ENCODE data around the gene MAPRE2. TPM values are rescaled to one million over a fixed set of nuclear protein-coding genes. Genes with fewer than 3 reads are reported as not detected.

The MAPRE2 gene
- total and polyA plus RNA-seq, 5 donors = 52.8 to 108 (median 89.8) TPM

GRCh38 chr18:35123811-35124210 lies 82.6 kb downstream of the MAPRE2 start:
- no peak overlapping the region for H3K27ac ChIP-seq (ENCODE audit: low read length)
- H3K4me1 ChIP-seq (ENCODE audit: control insufficient read depth, insufficient read depth, low read length) = peaks cover 10% of the 10 kb centered on the region
- H3K9me3 ChIP-seq (ENCODE audit: control insufficient read depth, low read length) = no peaks in the 10 kb centered on the region
- no peaks in the 10 kb centered on the region for H3K27me3 ChIP-seq (ENCODE audit: control insufficient read depth, insufficient read depth)
- DNase-seq (no peak), ATAC-seq (no peak)
- H3K4me3 ChIP-seq (ENCODE audit: low read length) = no peak overlapping the region
- intact Hi-C loops (cut with DNase I) = loop anchor here in 1 of 4 donors (10.0 kb wide), 1 partner anchor 69 kb away; no protein-coding TSS in a partner anchor

- H3K4me1 ChIP-seq (ENCODE audit: control insufficient read depth, insufficient read depth, low read length) = peaks cover 14% of the 10 kb centered on the region
- no peak overlapping the region for H3K4me3 ChIP-seq (ENCODE audit: low read length)
- DNase-seq (no peak), ATAC-seq (no peak)
- no peaks in the 10 kb centered on the region for H3K27me3 ChIP-seq (ENCODE audit: control insufficient read depth, insufficient read depth)
- H3K9me3 ChIP-seq (ENCODE audit: control insufficient read depth, low read length) = no peaks in the 10 kb centered on the region
- H3K27ac ChIP-seq (ENCODE audit: low read length) = no peak overlapping the region
- WGBS = 79% methylated on average over 4 of the region's 4 CpGs
- intact Hi-C loops (cut with DNase I) = loop anchor here in 1 of 4 donors (10.0 kb wide), 1 partner anchor 72 kb away; no protein-coding TSS in a partner anchor
Measured at GRCh38 chr18:35127201-35127600, 86.0 kb downstream of the MAPRE2 start.

GRCh38 chr18:35128675-35129074 lies 87.5 kb downstream of the MAPRE2 start:
- Histone ChIP-seq H3K9me3 (ENCODE audit: control insufficient read depth, low read length) (no peaks in the 10 kb centered on the region), H3K27ac (ENCODE audit: low read length) (no peak overlapping the region), H3K4me3 (ENCODE audit: low read length) (no peak overlapping the region), H3K4me1 (ENCODE audit: control insufficient read depth, insufficient read depth, low read length) (peaks cover 14% of the 10 kb centered on the region), H3K27me3 (ENCODE audit: control insufficient read depth, insufficient read depth) (no peaks in the 10 kb centered on the region)
- 88% methylated on average over 7 of the region's 7 CpGs for WGBS
- DNase-seq (no peak), ATAC-seq (no peak)
- intact Hi-C loops (cut with DNase I) = loop anchor here in 1 of 4 donors (10.0 kb wide), 1 partner anchor 74 kb away; no protein-coding TSS in a partner anchor

GRCh38 chr18:35130236-35130635 lies 89.0 kb downstream of the MAPRE2 start:
- peak overlapping the region; percentile 40 for H3K27ac ChIP-seq (ENCODE audit: low read length)

GRCh38 chr18:35131387-35132020 lies 90.3 kb downstream of the MAPRE2 start:
- intact Hi-C loops (cut with DNase I) = loop anchor here in 2 of 4 donors (10.0 kb wide), 1 partner anchor 87 kb away; the partner anchor contains the start of gene MAPRE2 (in 2 of the 2)
- Histone ChIP-seq H3K4me3 (ENCODE audit: low read length) (no peak overlapping the region), H3K4me1 (ENCODE audit: control insufficient read depth, insufficient read depth, low read length) (peaks cover 13% of the 10 kb centered on the region), H3K9me3 (ENCODE audit: control insufficient read depth, low read length) (no peaks in the 10 kb centered on the region), H3K27me3 (ENCODE audit: control insufficient read depth, insufficient read depth) (no peaks in the 10 kb centered on the region), H3K27ac (ENCODE audit: low read length) (peak overlapping the region; percentile 89)
- peak in 2 of 3 donors; percentile 30 to 61 for DNase-seq
- 67% methylated on average over 8 of the region's 8 CpGs for WGBS
- ATAC-seq = peak; percentile 17 to 47

More at GRCh38 chr18:35130236-35130635, 89.0 kb downstream of the MAPRE2 start:
- ATAC-seq (no peak), DNase-seq (no peak)
- no peaks in the 10 kb centered on the region for H3K27me3 ChIP-seq (ENCODE audit: control insufficient read depth, insufficient read depth)
- intact Hi-C loops (cut with DNase I) = loop anchor here in 2 of 4 donors (10.0 kb wide), 1 partner anchor 85 kb away; the partner anchor contains the start of gene MAPRE2 (in 2 of the 2)
- peaks cover 12% of the 10 kb centered on the region for H3K4me1 ChIP-seq (ENCODE audit: control insufficient read depth, insufficient read depth, low read length)
- H3K9me3 ChIP-seq (ENCODE audit: control insufficient read depth, low read length) = no peaks in the 10 kb centered on the region
- no peak overlapping the region for H3K4me3 ChIP-seq (ENCODE audit: low read length)

- H3K27me3 ChIP-seq (ENCODE audit: control insufficient read depth, insufficient read depth) = no peaks in the 10 kb centered on the region
- H3K27ac ChIP-seq (ENCODE audit: low read length) = peak overlapping the region; percentile 60
- 42% methylated on average over 10 of the region's 10 CpGs for WGBS
- intact Hi-C loops (cut with DNase I) = loop anchor here in 2 of 4 donors (10.0 kb wide), 1 partner anchor 87 kb away; the partner anchor contains the start of gene MAPRE2 (in 2 of the 2)
- peaks cover 13% of the 10 kb centered on the region for H3K4me1 ChIP-seq (ENCODE audit: control insufficient read depth, insufficient read depth, low read length)
- no peak overlapping the region for H3K4me3 ChIP-seq (ENCODE audit: low read length)
- H3K9me3 ChIP-seq (ENCODE audit: control insufficient read depth, low read length) = no peaks in the 10 kb centered on the region
- ATAC-seq = peak; percentile 63 to 68
- no peak for DNase-seq
Measured at GRCh38 chr18:35132021-35132902, 91.0 kb downstream of the MAPRE2 start.

GRCh38 chr18:35134190-35134730 lies 93.0 kb downstream of the MAPRE2 start:
- WGBS = 92% methylated on average over 6 of the region's 6 CpGs
- DNase-seq (no peak), ATAC-seq (no peak)
- intact Hi-C loops (cut with DNase I) = loop anchor here in 2 of 4 donors (10.0 kb wide), 1 partner anchor 89 kb away; the partner anchor contains the start of gene MAPRE2 (in 2 of the 2)
- Histone ChIP-seq H3K27me3 (ENCODE audit: control insufficient read depth, insufficient read depth) (no peaks in the 10 kb centered on the region), H3K9me3 (ENCODE audit: control insufficient read depth, low read length) (no peaks in the 10 kb centered on the region), H3K4me3 (ENCODE audit: low read length) (no peak overlapping the region), H3K4me1 (ENCODE audit: control insufficient read depth, insufficient read depth, low read length) (peaks cover 18% of the 10 kb centered on the region), H3K27ac (ENCODE audit: low read length) (no peak overlapping the region)

GRCh38 chr18:35134791-35135531 lies 93.7 kb downstream of the MAPRE2 start:
- intact Hi-C loops (cut with DNase I) = loop anchor here in 2 of 4 donors (10.0 kb wide), 1 partner anchor 90 kb away; the partner anchor contains the start of gene MAPRE2 (in 2 of the 2)
- H3K27ac ChIP-seq (ENCODE audit: low read length) = peak overlapping the region; percentile 93
- peaks cover 18% of the 10 kb centered on the region for H3K4me1 ChIP-seq (ENCODE audit: control insufficient read depth, insufficient read depth, low read length)

GRCh38 chr18:35136248-35136647 lies 95.0 kb downstream of the MAPRE2 start:
- no peak for DNase-seq
- peak; percentile 78 to 81 for ATAC-seq
- Histone ChIP-seq H3K4me1 (ENCODE audit: control insufficient read depth, insufficient read depth, low read length) (peaks cover 13% of the 10 kb centered on the region), H3K4me3 (ENCODE audit: low read length) (no peak overlapping the region), H3K27me3 (ENCODE audit: control insufficient read depth, insufficient read depth) (no peaks in the 10 kb centered on the region), H3K9me3 (ENCODE audit: control insufficient read depth, low read length) (no peaks in the 10 kb centered on the region), H3K27ac (ENCODE audit: low read length) (peak overlapping the region; percentile 93)
- intact Hi-C loops (cut with DNase I) = loop anchor here in 2 of 4 donors (10.0 kb wide), 1 partner anchor 91 kb away; the partner anchor contains the start of gene MAPRE2 (in 2 of the 2)
- 77% methylated on average over 3 of the region's 3 CpGs for WGBS

More at GRCh38 chr18:35134791-35135531, 93.7 kb downstream of the MAPRE2 start:
- Histone ChIP-seq H3K27me3 (ENCODE audit: control insufficient read depth, insufficient read depth) (no peaks in the 10 kb centered on the region), H3K4me3 (ENCODE audit: low read length) (no peak overlapping the region), H3K9me3 (ENCODE audit: control insufficient read depth, low read length) (no peaks in the 10 kb centered on the region)
- 89% methylated on average over 4 of the region's 4 CpGs for WGBS
- ATAC-seq (no peak), DNase-seq (no peak)

GRCh38 chr18:35136885-35137284 lies 95.7 kb downstream of the MAPRE2 start:
- peak overlapping the region; percentile 73 for H3K27ac ChIP-seq (ENCODE audit: low read length)
- DNase-seq (no peak), ATAC-seq (no peak)
- intact Hi-C loops (cut with DNase I) = loop anchor here in 2 of 4 donors (10.0 kb wide), 1 partner anchor 92 kb away; the partner anchor contains the start of gene MAPRE2 (in 2 of the 2)
- no peak overlapping the region for H3K4me3 ChIP-seq (ENCODE audit: low read length)
- WGBS = 92% methylated on average over 2 of the region's 2 CpGs
- no peaks in the 10 kb centered on the region for H3K27me3 ChIP-seq (ENCODE audit: control insufficient read depth, insufficient read depth)
- no peaks in the 10 kb centered on the region for H3K9me3 ChIP-seq (ENCODE audit: control insufficient read depth, low read length)
- H3K4me1 ChIP-seq (ENCODE audit: control insufficient read depth, insufficient read depth, low read length) = peaks cover 9% of the 10 kb centered on the region

Data from right cardiac atrium (tissue), 5 donors.